ENCODE measurements around the gene KCNE1.
"Not testable (repeated sequence)": the region's sequence is repeated elsewhere in the genome, so short reads cannot be mapped to it uniquely, and the experiment has no call there.

KCNE1 gene

DNA sequence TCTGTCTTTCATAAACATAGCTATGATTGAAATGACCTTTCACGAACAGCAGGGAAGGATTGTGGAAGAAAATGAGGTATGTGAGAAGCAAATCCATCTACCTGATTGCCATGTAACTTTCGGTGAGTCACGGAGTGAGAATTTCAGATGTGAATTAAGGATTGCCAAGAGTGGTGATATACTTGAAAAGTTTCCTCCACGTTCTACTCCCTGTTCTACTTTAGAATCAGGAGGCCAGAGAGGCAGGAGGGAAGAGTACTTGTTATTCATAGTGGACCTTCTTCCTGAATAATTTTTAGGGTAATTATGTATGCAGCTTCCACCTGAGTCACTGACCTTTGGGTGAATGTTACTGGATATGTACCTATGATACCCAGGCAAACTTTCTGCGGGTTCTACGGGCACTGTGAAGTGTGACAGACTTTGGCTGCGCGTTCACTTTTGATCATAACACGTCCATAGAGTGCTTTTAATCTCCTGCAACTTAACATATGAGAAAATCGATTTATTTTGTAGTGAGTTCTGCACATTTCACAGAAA, 2.6 kb upstream of the KCNE1 start:
- in situ Hi-C loops (cut with MboI; ENCODE audit: low sequenced_read_pairs) = no loop called here

DNA sequence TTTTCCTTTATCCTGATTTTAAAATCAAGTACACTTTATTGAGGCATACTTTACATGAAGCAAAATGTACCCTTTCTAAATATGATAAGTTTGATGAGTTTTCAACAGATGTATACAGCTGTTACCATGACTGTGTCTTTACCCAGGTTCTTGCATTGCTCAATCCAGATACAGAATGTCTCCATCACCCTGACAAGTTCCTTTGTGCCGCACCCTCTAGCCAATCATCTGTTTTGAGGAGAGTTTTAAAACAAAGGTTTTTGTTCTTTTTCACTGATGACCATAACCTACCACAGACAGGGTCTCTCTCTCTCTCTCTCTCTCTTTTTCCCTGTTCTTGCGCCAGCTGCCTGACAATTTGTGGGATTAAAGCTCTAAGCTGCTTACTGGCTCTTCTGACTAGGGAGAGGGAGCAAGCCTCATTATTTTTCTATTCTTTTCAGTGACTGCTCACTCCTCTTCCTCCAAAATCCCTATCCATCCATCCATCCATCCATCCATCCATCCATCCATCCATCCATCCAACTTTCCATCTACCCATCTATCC, 1.2 kb upstream of the KCNE1 start:
- in situ Hi-C loops (cut with MboI; ENCODE audit: low sequenced_read_pairs) = no loop called here

DNA sequence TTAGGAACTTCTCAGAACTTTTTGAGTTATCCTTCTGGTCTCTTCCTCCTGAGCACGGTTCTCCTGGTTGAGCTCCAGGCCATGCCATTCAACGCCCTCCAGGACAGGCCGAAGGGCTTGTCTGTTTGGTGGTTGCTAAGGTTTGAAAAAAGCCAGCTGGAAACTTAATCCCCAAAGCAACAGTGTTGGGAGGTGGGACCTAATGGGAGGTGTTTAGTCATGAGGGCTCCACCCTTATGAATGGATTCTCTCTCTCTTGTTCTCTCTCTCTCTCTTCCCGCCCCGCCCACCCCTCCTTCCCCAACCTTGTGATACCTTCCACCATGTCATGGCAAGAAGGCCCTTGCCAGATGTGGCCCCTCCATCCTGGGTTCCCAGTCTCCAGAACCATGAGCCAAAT, 829 bp downstream of the KCNE1 start:
- in situ Hi-C loops (cut with MboI; ENCODE audit: low sequenced_read_pairs) = no loop called here

DNA sequence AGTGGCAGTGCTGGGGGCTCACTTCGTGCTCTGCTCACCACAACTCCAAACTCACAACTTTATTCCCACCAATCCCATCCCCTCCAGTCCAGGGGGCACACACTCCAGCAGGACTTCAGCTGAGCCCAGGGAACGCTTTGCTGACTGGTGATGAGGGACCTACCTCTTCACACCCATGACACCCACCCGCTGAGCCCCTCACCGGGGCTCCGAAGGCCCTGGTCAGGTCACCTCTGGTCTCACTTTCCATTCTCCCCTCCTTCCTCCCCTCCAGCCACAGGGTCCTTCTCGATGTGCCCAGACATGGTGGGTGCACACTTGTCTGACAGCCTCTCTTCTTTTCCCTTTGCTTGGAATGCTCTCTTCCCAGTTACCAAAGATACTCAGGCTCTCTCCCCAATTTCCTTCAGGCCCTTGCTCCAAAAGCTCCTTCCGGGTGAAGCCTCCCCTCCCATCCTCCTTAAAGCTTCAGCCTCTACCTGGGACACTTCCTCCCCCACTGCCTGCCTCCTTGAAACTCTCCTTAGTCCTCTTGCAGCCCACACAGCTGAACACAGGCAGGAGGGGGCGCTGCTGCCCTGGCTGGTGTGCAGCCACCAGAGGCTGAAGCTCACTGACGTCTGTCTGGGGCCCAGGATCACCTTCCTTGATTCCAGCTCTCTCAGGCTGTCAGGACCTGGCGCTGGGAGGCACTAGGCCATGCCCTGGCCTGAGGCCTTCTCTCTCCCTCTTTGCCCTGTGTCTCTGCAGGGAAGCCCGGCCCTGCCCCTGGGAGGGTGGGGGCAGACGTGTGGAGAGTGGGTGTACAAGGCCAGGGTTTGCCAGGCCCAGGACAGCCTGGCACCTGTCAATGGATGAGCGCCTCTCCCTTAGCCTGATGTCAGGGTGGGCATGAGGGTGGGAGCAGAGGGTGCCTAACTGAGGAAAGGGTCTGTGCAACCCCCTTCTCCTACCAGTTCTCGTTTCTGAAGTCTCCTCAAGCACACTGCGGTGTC, 1.6 kb downstream of the KCNE1 start:
- in situ Hi-C loops (cut with MboI; ENCODE audit: low sequenced_read_pairs) = no loop called here

DNA sequence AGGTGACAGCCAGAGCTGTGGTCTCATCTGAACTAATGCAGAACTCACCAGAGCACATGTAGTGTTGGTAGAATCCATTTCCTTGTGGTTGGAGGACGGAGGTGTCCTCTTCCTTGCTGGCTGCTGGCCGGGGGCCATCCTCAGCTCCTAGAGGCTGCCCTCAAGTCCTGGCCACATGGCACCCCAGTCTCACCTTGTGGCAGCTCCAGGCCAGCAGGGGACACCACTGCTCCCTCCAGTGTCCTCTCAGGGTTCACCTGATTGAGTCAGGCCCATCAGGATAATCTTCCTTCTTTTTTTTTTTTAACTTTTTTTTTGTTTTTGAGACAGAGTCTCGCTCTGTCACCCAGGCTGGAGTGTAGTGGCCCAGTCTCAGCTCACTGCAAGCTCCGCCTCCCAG, 2.9 kb downstream of the KCNE1 start:
- in situ Hi-C loops (cut with MboI; ENCODE audit: low sequenced_read_pairs) = no loop called here

DNA sequence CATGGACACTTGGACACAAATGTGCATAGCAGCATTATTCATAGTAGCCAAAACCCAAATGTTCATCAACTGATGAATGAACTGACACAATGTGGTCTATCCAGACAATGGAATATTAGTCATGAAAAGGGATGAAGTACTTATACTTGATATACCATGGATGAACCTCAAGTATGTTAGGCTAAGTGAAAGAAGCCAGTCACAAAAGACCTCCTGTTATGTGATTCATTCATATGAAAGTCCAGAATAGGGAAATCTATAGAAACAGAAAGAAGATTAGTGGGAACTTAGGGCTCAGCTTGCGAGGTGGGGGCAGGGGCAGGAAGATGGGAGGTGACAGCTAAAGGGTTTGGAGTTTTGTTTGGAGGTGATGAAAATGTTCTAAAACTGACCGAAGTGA, 7.4 kb downstream of the KCNE1 start:
- in situ Hi-C loops (cut with MboI; ENCODE audit: low sequenced_read_pairs) = no loop called here

DNA sequence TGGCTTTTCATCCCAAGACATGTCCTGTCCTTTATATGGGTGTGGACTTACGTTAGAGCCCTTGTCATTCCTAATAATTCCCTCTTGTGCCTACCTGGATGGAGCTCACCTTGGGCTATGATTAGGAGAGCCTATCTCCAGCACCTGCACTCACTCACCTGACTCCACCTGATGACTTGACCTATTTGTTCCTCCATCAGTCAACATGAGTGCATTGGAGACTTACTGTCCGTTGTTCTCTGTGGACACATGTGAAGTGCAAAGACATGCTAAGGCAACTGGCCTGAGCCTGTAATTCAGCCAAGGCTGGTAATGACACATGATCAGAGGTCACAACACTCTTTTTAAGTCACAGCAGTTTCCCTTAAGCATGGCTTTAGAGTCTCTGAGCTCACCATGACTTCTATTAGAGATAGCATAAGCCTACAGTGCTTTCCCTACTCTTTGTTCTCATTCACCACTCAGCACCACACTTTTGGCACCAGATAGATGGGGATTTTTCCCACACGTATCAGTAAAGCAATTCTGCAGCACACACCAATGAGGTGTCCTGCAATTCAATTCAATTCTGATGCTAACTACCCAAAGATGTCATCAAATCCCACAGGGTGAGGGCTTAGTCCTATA, 9.4 kb downstream of the KCNE1 start:
- in situ Hi-C loops (cut with MboI; ENCODE audit: low sequenced_read_pairs) = no loop called here

DNA sequence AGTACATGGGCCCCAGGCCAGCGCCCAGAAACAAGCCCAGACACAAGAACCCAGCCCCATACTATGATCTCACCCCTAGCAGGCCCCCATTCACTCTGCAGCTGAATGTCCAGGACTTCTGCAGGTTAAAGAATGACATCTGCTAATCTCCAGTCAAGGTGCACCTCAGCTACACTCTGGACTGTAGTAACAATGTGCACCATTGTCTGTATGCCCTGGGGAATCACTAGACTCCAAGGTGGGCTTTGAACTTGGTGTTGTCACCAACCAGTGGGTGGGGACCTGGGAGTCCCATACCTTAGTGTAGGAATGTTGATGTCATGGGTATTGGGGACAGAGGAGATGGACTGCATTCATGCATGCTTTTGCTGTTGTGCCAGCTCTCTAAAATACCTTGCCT, 10.3 kb downstream of the KCNE1 start:
- in situ Hi-C loops (cut with MboI; ENCODE audit: low sequenced_read_pairs) = no loop called here

DNA sequence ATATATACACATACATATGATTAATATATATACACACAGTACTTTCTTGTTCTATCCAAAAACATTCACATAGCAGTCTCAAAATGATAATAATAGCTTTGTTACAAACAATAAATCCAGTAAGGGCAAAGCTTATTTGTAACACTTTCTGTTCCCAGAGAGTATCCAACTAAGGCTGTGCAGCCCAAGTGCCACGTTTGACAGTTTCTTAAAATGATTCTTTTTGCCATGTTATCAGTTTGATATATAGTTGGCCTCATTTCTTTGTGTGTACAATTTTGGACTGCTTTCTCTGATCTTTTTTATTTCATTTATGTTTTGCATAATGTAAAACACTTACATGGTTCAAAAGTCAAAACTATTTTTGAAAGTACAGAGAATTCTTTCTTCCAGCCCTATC, 11.8 kb downstream of the KCNE1 start:
- in situ Hi-C loops (cut with MboI; ENCODE audit: low sequenced_read_pairs) = no loop called here

DNA sequence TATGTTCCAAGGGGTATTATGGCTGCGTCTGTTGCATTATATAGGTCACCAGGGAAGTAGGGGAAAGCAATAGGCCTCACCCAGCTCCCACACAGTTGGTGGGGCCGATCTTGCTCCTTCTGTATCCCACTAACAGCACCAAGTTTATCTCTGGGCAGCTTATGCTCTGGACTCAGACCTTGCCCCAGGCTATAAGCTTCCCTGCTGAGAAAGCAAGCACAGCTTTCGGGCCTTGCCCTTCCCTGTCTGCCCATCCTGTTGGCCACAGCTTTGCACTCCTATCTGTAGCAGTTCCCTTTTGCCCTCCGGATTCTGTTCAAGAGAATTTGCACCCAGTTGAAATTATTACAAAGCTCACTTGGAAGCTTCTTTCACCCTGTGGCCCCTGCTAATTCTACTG, 12.9 kb downstream of the KCNE1 start:
- in situ Hi-C loops (cut with MboI; ENCODE audit: low sequenced_read_pairs) = no loop called here

DNA sequence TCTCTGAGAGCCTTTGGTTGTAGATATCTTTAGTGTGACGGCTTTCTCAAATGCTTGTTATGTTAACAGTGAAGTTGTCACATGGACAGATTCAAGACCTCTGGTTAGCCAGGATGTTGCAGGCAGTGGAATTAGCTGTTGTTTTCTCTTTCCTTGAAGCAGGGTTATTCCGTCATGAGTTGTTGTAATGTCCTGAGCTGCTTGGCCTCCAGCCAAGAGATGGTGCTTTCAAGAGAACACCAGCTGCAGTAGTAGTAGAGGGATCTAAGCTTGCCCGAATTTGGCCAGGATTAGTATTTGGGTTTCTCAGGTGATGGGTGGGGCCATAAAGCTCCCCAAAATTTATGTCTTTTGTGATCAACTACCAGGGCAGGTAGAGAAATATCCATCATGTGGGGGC, 13.4 kb downstream of the KCNE1 start:
- in situ Hi-C loops (cut with MboI; ENCODE audit: low sequenced_read_pairs) = no loop called here

DNA sequence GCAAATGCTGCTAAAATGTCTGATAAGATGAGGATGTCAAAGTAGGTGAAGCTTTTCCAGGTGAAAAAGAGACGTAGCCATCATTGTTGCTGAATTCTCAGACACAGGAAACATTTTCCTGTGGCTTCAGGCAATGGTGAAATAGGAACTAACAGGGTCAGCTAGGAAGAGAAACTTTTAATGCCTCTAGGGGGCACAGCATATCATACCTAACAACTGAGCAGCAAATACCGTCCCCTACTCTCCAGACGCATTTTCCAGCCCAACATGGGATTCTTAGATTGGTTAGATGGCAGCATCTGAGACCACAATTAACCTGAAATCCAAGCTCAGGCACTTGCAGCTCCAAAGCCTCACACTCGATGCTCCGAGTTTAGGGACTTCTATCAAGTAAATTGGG, 28.2 kb downstream of the KCNE1 start:
- in situ Hi-C loops (cut with MboI; ENCODE audit: low sequenced_read_pairs) = not testable (repeated sequence)

DNA sequence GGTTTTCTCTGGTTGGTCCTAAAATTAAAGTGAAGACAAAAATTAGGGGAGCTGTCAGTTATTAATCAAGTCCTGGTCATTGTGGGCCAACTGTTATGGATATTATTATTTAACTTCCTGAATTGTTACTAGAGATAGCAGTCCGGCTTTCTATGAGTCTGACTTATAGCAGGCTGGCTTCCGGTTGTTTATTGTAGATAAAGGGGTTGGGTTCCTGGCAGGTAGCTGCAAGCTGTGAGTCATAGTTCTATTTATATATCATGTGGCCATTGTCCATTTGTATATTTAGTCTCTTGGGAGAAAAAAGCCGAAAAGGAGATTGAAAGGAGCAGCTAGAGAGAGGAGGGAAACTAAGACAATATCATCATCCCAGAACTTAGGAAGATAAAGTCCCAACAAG, 28.6 kb downstream of the KCNE1 start:
- in situ Hi-C loops (cut with MboI; ENCODE audit: low sequenced_read_pairs) = not testable (repeated sequence)

DNA sequence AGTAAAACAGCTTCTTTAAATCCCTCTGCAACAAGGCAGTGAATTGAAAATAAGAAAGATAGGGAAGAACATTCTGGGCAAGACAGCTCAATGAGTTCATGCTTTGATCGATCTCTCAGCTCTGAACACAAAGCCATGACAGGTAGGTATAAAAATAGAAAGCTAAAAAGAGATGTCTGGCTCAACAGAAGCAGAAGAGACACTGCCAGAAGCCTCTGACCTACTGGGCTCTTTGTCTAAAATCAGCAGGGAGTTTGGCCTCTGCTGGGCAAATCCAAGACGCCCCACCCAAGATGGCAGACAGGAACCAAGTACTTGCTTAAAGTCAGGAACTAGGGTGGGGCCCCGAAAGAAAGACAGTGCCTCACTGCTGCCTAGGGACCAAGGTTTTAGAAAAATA, 44.7 kb downstream of the KCNE1 start:
- in situ Hi-C loops (cut with MboI; ENCODE audit: low sequenced_read_pairs) = not testable (repeated sequence)

DNA sequence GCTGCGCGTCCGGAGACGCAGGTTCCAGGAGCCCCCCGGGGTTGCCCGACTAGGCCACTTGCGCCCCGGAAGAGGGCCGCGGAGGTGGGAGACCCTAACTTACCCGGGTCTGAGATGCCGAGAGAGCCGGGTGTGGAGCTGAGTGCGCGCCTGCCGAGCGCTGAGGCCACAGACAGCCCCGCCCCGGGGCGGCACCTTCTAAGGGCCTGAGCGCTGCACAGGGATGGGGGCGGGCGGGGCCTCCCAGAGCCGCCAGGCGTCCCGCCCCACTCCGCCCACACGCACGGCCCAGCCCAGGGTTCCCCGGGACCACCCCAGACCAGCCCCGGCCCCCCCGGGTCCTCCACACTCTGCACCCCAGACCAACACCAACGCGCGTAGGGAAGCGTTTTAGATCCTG, 52.6 kb downstream of the KCNE1 start:
- in situ Hi-C loops (cut with MboI; ENCODE audit: low sequenced_read_pairs) = not testable (repeated sequence)

DNA sequence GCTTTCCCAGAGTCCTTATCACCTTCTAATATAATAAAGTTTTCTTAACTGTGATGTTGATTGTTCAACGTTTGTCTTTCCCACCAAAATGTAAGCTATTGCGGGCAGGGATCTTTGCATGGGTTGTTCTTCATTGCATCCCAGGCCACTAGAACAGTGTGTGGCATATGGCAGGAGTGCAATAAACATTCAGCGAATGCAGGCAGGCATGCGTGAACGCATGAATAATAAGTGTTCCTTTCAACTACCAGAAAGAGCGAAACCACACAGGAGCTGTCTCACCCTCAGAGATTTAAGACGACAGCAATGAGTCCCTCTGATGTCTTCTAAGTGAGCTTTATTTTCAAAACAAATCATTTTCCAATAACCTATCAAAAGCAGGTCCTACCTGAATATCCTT, 53.7 kb downstream of the KCNE1 start:
- in situ Hi-C loops (cut with MboI; ENCODE audit: low sequenced_read_pairs) = not testable (repeated sequence)

DNA sequence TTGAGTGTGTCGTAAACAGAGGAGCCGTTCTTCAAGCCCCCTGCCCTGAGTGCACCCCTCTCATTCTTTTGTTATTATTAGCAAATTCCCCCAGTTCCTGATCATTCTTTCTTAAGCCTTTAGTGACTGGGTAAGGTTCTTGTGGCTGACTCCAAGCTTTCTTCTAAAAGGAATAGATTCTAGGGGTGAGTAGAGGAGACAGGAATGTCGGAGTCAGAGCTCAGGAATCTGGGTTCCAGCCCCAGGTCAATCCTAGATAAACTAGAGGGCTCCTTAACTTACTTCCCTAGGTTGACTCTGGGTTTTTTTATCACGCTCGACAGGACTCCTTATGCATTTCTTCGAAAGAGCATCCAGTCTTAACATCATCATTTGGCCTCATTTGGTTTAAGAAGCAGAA, 55.8 kb downstream of the KCNE1 start:
- in situ Hi-C loops (cut with MboI; ENCODE audit: low sequenced_read_pairs) = not testable (repeated sequence)

DNA sequence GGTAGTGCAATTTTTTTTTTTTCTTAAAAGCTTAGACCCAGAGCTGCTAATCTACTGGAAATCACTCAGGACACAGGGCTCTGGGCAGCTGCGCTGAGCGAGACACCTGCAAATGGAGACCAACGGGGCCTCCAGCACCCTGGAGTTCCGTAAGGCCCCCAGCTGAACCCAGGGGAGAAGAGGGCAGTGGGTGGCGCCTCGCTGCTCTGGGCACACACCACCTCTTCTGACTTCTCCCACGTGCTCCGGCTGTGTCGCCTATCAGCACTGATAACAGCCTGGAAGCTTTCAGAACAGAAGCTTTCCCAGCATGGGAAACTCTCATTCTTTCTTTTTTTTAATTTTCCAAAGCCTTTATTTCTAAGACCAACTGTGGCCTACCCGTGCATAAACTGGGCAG, 56.4 kb downstream of the KCNE1 start:
- in situ Hi-C loops (cut with MboI; ENCODE audit: low sequenced_read_pairs) = not testable (repeated sequence)

DNA sequence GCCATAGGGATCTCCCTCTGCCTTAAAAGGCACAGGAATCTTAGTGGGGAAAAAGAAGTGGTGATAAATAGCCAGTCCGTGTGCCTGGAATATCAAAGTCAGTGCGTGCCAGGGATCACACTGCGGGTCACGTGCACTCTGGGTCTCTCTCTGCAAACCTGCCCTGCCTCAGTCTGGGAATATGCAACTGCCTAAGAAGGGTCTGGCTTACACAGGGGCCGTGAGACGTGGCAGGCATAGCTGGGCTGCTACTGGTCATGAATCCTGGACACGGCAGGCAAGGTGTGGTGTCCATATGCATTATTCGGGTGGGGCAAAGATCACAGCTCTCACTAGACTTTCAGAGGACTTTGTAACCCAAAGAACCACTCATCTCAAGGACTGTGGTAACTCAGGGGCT, 65.0 kb downstream of the KCNE1 start:
- in situ Hi-C loops (cut with MboI; ENCODE audit: low sequenced_read_pairs) = not testable (repeated sequence)

DNA sequence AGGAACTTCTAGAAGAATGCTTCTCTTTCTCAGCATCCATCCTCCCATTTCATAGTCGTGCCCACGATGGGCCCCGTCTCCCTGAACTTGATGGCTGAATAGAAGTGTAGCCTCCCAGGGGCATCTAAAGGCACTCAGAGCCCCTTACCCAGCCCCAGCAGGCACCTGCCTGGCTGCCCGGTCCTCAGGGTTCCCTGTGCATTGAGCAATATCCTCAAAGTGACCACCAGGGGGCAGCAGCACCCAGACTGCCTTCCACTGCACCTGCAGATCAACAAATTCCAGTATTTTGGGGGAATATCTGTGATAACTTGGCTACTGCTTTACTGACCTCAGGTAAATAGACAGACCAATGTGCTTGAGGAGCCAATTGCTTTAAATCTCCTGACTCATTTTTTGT, 68.5 kb downstream of the KCNE1 start:
- in situ Hi-C loops (cut with MboI; ENCODE audit: low sequenced_read_pairs) = not testable (repeated sequence)

DNA sequence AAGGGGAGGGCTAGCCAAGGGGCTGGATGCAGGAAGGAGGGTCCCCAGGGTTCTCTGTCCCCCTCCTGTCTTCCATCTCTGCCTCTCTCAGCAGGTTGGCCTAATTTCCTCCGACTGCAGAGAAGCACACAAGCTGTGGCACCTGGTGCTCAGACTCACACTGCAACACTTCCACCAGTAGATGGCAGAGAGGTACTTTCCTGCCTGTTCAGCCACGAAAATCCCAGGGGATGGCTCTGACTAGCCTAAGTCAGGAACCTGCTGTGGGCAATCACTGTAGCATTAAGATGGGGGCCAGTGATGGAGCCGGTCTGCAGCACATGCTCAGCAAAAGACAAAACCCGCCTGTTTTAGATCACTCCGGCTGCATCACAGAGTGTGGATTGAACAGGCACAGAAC, 82.3 kb downstream of the KCNE1 start:
- in situ Hi-C loops (cut with MboI; ENCODE audit: low sequenced_read_pairs) = not testable (repeated sequence)

DNA sequence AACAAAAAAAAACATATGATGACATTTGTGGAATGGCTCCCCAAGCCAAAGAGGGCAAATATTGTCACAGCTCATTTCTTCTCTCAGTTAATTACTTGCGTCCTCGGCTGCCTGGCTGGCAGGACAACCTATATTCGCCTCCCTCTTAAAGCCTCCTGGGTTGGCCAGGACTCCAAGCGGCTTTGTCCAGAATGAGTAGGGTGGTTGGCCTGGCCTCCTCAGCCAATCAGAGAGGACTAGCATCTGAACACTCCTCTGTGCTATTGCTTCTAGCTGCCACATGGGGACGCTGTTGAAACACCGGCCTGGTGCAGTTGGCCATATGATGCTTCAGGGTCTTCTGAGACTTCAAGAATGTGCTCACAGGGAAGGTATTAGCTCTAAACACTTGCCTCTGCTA, 83.6 kb downstream of the KCNE1 start:
- in situ Hi-C loops (cut with MboI; ENCODE audit: low sequenced_read_pairs) = not testable (repeated sequence)
